Bronchial epithelial cell (primary cell): ENCODE data around the gene EYS. TPM values are rescaled to one million over a fixed set of nuclear protein-coding genes. Genes with fewer than 3 reads are reported as not detected.

Source experiments
- DNase-seq: peaks from one replicate; pipeline ENCODE4 v3.0.0-alpha.2; 2010; ENCODE audit warnings: low read depth
- FAIRE-seq: peaks from 2 replicates; lab custom pipeline; 2011; peaks lifted over from hg19 to GRCh38; lab: Jason Lieb, UNC
- H3K27me3 ChIP-seq: 2 replicates; pipeline ENCODE4 v1.5.1; 2011; ENCODE audit warnings: low read length; ENCODE audit not compliant: control insufficient read depth, insufficient read depth
- H3K36me3 ChIP-seq: 2 replicates; pipeline ENCODE4 v1.5.1; 2011; ENCODE audit warnings: low read length; ENCODE audit not compliant: control insufficient read depth, insufficient read depth
- H3K4me3 ChIP-seq: 2 replicates; pipeline ENCODE4 v1.5.1; 2011; ENCODE audit warnings: mild to moderate bottlenecking, low read depth, low read length, control low read depth
- total RNA-seq: library from RNA; depleted of rRNA; stranded (reverse); fragments of >200 nt; gene quantifications from 2 replicates; pipeline ENCODE4 v1.2.1, GENCODE V29; 2014
- TF ChIP-seq, protein P1 (sequence below): IDR thresholded peaks from 2 replicates; pipeline ENCODE4 v1.5.1; 2011; ENCODE audit warnings: mild to moderate bottlenecking, moderate library complexity, low read length, control low read depth, inconsistent platforms; ENCODE audit not compliant: insufficient read depth, severe bottlenecking

Gene EYS
- total RNA-seq, 1 donor from 2014 or later = 0.53 TPM

DNA sequence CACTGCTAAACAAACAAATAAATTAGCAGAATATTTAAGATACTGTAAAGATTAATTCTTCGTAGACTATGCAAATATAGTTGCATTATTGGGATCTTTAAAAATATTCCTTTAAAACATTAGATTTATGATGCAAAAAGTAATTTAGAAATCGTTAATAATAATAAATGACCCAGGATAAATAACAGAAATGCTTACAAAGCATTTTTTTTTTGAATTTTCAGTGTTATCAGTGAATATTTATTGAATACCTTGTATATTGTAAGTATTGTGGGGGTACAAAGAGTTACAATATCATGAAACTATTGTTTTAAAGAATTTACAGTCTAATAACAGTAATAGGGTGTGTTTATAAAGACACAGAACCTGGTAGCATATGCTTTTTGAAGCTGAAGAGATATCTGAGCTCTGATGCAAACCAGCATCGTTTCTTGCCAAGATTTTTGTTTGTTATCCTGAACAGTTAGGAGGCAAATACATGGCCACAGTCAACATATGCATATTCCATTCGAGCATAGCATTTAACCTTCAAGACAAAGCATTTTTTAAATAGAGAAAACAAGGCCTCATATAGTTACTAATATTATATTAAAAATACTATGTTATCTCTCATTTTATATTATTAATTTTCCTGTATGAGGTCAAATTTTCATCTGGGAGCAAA is 1584.2 kb downstream of the EYS start:
- Histone ChIP-seq H3K36me3 (no peaks in the 10 kb centered on the region), H3K4me3 (no peak overlapping the region), H3K27me3 (no peaks in the 10 kb centered on the region)
- no peak for DNase-seq
- TF ChIP-seq, protein P1, sequence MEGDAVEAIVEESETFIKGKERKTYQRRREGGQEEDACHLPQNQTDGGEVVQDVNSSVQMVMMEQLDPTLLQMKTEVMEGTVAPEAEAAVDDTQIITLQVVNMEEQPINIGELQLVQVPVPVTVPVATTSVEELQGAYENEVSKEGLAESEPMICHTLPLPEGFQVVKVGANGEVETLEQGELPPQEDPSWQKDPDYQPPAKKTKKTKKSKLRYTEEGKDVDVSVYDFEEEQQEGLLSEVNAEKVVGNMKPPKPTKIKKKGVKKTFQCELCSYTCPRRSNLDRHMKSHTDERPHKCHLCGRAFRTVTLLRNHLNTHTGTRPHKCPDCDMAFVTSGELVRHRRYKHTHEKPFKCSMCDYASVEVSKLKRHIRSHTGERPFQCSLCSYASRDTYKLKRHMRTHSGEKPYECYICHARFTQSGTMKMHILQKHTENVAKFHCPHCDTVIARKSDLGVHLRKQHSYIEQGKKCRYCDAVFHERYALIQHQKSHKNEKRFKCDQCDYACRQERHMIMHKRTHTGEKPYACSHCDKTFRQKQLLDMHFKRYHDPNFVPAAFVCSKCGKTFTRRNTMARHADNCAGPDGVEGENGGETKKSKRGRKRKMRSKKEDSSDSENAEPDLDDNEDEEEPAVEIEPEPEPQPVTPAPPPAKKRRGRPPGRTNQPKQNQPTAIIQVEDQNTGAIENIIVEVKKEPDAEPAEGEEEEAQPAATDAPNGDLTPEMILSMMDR = no peak
- no peak for FAIRE-seq

DNA sequence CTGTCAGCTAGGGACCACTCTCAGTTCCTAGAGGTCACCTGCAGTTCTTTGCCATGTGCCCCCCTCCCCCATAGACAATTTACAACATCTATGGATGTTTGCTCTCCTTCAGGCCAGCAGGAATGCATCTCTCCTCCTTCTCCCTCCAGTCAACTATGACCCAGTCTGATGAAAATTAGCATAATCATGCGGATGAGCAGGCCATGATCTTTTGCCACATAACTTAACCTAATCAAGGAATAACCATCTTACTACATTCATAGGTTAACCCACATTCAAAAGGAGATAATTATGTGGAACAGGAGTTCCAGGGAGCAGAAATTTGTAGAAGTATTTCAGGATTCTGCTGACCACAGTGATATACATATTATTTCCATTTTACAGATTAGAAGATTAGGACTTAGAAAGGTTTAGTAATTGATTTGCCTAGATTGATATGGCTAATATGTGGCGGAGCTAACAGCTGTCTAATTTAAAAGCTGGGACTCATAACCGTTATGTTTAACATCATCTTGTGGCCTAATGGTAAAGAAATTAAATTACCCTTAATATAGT is 1585.9 kb downstream of the EYS start:
- DNase-seq = no peak
- TF ChIP-seq, protein P1 = no peak
- Histone ChIP-seq H3K4me3 (no peak overlapping the region), H3K27me3 (no peaks in the 10 kb centered on the region), H3K36me3 (no peaks in the 10 kb centered on the region)
- no peak for FAIRE-seq

DNA sequence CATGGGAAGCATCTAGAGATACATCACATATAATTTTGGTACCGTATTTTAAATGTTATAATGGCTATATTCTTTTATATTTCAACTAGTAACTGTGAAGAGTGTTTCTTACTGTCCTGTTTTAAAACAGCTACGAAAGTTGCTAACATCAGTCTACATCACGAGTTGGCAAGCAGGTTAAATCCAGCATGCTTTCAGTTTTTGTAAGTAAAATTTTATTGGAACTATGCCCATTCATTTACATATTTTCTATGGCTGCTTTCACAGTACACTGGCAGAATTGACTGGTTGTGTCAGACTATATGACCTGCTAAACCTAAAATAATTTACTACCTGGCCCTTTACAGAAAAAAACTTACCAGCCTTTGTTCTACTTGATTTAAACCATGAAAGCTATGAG is 1593.3 kb downstream of the EYS start:
- Histone ChIP-seq H3K27me3 (no peaks in the 10 kb centered on the region), H3K36me3 (no peaks in the 10 kb centered on the region), H3K4me3 (no peak overlapping the region)
- no peak for DNase-seq
- TF ChIP-seq, protein P1 = no peak
- no peak for FAIRE-seq

DNA sequence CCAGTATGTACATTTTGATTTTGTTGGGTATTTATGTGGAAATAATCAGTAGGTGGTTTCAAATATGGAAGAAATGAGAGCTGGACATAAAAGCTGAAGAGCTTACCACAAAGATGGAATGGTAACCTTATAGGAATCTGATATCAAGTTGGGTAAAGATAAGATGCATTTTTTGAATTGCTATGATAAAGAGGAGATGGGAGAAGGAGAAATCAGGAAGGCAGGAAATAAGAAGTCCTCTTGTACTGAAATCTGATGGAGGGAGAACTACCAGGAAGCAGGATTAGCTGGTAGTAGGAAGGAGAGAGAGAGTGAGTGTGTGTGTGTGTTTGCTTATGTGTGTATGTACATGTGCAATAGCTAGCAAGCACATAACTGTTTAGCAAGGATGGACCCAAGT is 1603.0 kb downstream of the EYS start:
- TF ChIP-seq, protein P1 = no peak
- DNase-seq (no peak), FAIRE-seq (no peak)
- no peak overlapping the region for H3K4me3 ChIP-seq
- H3K36me3 ChIP-seq = no peaks in the 10 kb centered on the region
- no peaks in the 10 kb centered on the region for H3K27me3 ChIP-seq

DNA sequence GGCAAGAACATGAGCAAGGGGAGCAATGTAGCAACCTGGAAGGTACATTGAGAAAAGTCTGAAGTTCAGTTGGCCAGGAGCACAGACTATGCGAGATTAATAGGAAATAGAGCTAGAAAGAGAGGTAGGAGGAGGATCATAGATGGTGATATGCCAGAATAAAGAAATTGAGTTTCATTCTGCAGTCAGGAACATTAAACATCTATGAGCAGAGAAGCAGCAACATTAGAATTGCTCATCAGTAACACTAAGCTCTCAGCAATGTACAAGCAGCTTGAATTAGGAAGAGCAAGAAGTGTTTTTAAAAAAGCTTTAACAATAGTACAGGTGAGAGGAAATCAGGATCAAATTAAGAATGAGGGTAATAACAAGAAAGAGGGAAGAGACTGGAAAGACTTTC is 1603.5 kb downstream of the EYS start:
- no peak overlapping the region for H3K4me3 ChIP-seq
- H3K36me3 ChIP-seq = no peaks in the 10 kb centered on the region
- FAIRE-seq (no peak), DNase-seq (no peak)
- TF ChIP-seq, protein P1 = no peak
- H3K27me3 ChIP-seq = no peaks in the 10 kb centered on the region

DNA sequence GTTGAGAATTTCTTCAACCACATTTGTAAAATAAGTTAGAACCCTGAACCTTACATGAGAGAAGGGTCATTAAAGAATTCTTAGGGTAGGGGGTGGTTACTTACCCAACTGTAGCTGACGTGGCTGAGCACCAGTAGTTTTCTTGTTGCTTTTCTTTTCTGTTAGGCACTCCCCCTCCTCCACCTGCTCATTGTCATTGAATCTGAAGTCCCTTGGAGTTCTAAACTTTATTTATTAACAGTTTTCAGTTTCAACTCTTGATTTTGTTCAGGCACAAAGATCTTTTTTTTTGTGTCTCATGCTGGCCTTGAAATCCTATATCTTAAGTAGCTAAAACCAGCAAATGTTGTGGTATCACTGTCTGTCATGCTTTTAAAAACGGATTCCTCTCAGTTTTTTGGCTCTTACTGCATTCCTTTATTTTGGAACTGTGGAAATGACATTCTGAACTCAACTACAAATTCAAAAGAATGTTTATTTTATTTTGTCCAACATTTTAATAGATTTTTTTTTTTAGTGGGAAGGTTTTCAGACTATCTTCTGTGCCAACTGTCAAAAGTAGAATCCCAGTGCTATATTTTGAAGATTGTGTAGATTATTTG is 1606.2 kb downstream of the EYS start:
- FAIRE-seq = no peak
- TF ChIP-seq, protein P1 = no peak
- Histone ChIP-seq H3K27me3 (no peaks in the 10 kb centered on the region), H3K36me3 (no peaks in the 10 kb centered on the region), H3K4me3 (no peak overlapping the region)
- no peak for DNase-seq
